ENCODE data around the gene PDS5B.

Gene PDS5B

GRCh38 chr13:32759152-32759551 is 172.9 kb downstream of the PDS5B start:
- no peak overlapping the region for H3K4me3 ChIP-seq (ENCODE audit: low read depth, low read length)
- peaks cover 11% of the 10 kb centered on the region for H3K36me3 ChIP-seq (replicated peaks)
- DNase-seq: no peak
- no peak overlapping the region for H3K27ac ChIP-seq
- TF ChIP-seq CTCF (IDR thresholded peaks at IDR 0.05; ENCODE audit: low read depth, low read length, missing control alignments): no peak
- in situ Hi-C loops (cut with HindIII; ENCODE audit: low pct_ligation_motif_present, low sequenced_read_pairs): no loop called here
- no peaks in the 10 kb centered on the region for H3K27me3 ChIP-seq (replicated peaks)

GRCh38 chr13:32761472-32761871 is 175.2 kb downstream of the PDS5B start:
- Histone ChIP-seq H3K27ac (no peak overlapping the region), H3K27me3 (replicated peaks) (no peaks in the 10 kb centered on the region), H3K36me3 (replicated peaks) (peaks cover 11% of the 10 kb centered on the region), H3K4me3 (ENCODE audit: low read depth, low read length) (no peak overlapping the region)
- no peak for DNase-seq
- in situ Hi-C loops (cut with HindIII; ENCODE audit: low pct_ligation_motif_present, low sequenced_read_pairs): no loop called here
- no peak for TF ChIP-seq CTCF (IDR thresholded peaks at IDR 0.05; ENCODE audit: low read depth, low read length, missing control alignments)

- in situ Hi-C loops (cut with HindIII; ENCODE audit: low pct_ligation_motif_present, low sequenced_read_pairs): no loop called here
- H3K27ac ChIP-seq: no peak overlapping the region
- no peak overlapping the region for H3K4me3 ChIP-seq (ENCODE audit: low read depth, low read length)
- H3K27me3 ChIP-seq (replicated peaks): no peaks in the 10 kb centered on the region
- H3K36me3 ChIP-seq (replicated peaks): no peaks in the 10 kb centered on the region
- no peak for TF ChIP-seq CTCF (IDR thresholded peaks at IDR 0.05; ENCODE audit: low read depth, low read length, missing control alignments)
- DNase-seq: no peak
Measured at GRCh38 chr13:32779119-32779518, 192.9 kb downstream of the PDS5B start.

GRCh38 chr13:32781906-32782305 is 195.7 kb downstream of the PDS5B start:
- no peak overlapping the region for H3K27ac ChIP-seq
- no peak for TF ChIP-seq CTCF (IDR thresholded peaks at IDR 0.05; ENCODE audit: low read depth, low read length, missing control alignments)
- no peaks in the 10 kb centered on the region for H3K36me3 ChIP-seq (replicated peaks)
- DNase-seq: no peak
- H3K4me3 ChIP-seq (ENCODE audit: low read depth, low read length): no peak overlapping the region
- no peaks in the 10 kb centered on the region for H3K27me3 ChIP-seq (replicated peaks)
- in situ Hi-C loops (cut with HindIII; ENCODE audit: low pct_ligation_motif_present, low sequenced_read_pairs): no loop called here

- H3K27ac ChIP-seq: no peak overlapping the region
Measured at GRCh38 chr13:32783067-32783466, 196.8 kb downstream of the PDS5B start.

More at GRCh38 chr13:32783067-32783466, 196.8 kb downstream of the PDS5B start:
- in situ Hi-C loops (cut with HindIII; ENCODE audit: low pct_ligation_motif_present, low sequenced_read_pairs): no loop called here
- TF ChIP-seq CTCF (IDR thresholded peaks at IDR 0.05; ENCODE audit: low read depth, low read length, missing control alignments): no peak
- peak; percentile 25 for DNase-seq
- no peaks in the 10 kb centered on the region for H3K36me3 ChIP-seq (replicated peaks)
- no peak overlapping the region for H3K4me3 ChIP-seq (ENCODE audit: low read depth, low read length)
- H3K27me3 ChIP-seq (replicated peaks): no peaks in the 10 kb centered on the region

All from brain microvascular endothelial cell (primary cell).